Measurements from ENCODE around the gene UBE2D4. TPM values are rescaled to one million over a fixed set of nuclear protein-coding genes. Genes with fewer than 3 reads are reported as not detected.

Gene UBE2D4
- total and polyA plus RNA-seq, 2 donors (not counting 1 experiment from before 2014, with no cell fraction given), result 5.8 to 9.4 TPM

DNA sequence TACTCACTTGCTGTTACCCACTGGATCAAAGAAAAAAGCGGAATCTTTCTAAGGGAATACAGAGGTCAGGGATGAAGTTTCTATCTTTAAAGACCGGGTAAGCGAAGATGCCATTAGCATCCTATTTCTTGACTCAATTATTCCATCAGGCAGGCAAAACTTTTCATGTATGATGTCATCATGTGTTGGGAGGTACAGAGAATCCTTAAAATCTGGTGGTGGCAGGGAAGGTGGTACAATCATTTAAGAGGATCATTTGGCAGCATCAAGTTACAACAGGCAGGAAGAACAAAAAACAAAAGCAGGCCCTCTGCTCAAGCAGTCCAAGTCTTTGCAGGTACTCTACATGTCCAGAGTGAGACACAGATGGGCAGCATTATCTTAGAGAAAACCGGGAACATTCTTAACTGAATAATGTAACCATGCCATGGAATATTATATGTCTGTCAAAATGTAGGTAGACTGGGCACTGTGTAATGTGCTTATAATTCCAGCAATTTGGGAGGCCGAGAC, 23.6 kb upstream of the UBE2D4 start:
- Mint-ChIP-seq H3K4me1 (peaks cover 30% of the 10 kb centered on the region), H3K27ac (peak overlapping the region; percentile 12), H3K4me3 (no peak overlapping the region), H3K27me3 (no peaks in the 10 kb centered on the region), H3K9me3 (ENCODE audit: insufficient read depth) (no peaks in the 10 kb centered on the region)
- intact Hi-C loops (cut with micrococcal nuclease), result no loop called here
- ATAC-seq (ENCODE audit: low read depth), result no peak
- Histone ChIP-seq H4K20me1 (ENCODE audit: control insufficient read depth, insufficient read depth, low read length, poor library complexity, severe bottlenecking) (peaks cover 13% of the 10 kb centered on the region), H3K4me3 (ENCODE audit: control extremely low read depth in 1 of 5, extremely low read depth in 1 of 5, insufficient read depth in 1 of 5, low read depth in 2 of 5, low read length in 4 of 5) (no peak overlapping the region), H3K27ac (ENCODE audit: low read length in 2 of 2) (no peak overlapping the region), H3K4me1 (ENCODE audit: control insufficient read depth in 2 of 2, insufficient read depth in 2 of 2, low read length in 2 of 2) (peaks cover 9 to 18% of the 10 kb centered on the region in 2 donors), H3K4me2 (replicated peaks; ENCODE audit: low read depth, low read length, poor library complexity, severe bottlenecking) (no peak overlapping the region), H3K27me3 (replicated peaks in 1 of 4; ENCODE audit: control extremely low read depth in 1 of 4, control insufficient read depth in 3 of 4, insufficient read depth in 4 of 4, low read length in 3 of 4) (no peaks in the 10 kb centered on the region), H3K9me3 (ENCODE audit: control extremely low read depth in 1 of 3, control insufficient read depth in 2 of 3, insufficient read depth in 1 of 3, low read length in 2 of 3) (no peaks in the 10 kb centered on the region), H3K9ac (ENCODE audit: low read length) (no peak overlapping the region), H3K79me2 (ENCODE audit: control insufficient read depth, insufficient read depth, low read length) (peaks cover 58% of the 10 kb centered on the region), H3K36me3 (replicated peaks in 1 of 2; ENCODE audit: control extremely low read depth in 1 of 2, control insufficient read depth in 1 of 2, extremely low read depth in 1 of 2, insufficient read depth in 2 of 2, low read length in 1 of 2) (no peaks in the 10 kb centered on the region), H2AFZ (ENCODE audit: insufficient read depth, low read depth, low read length, poor library complexity, severe bottlenecking) (no peak overlapping the region)
- ChIA-PET POLR2A (no interaction called here), CTCF (no interaction called here)
- WGBS (ENCODE audit: insufficient coverage), result no CpG with 5 or more reads among the region's 5 CpGs
- DNase-seq, result no peak
- TF ChIP-seq, protein P1, sequence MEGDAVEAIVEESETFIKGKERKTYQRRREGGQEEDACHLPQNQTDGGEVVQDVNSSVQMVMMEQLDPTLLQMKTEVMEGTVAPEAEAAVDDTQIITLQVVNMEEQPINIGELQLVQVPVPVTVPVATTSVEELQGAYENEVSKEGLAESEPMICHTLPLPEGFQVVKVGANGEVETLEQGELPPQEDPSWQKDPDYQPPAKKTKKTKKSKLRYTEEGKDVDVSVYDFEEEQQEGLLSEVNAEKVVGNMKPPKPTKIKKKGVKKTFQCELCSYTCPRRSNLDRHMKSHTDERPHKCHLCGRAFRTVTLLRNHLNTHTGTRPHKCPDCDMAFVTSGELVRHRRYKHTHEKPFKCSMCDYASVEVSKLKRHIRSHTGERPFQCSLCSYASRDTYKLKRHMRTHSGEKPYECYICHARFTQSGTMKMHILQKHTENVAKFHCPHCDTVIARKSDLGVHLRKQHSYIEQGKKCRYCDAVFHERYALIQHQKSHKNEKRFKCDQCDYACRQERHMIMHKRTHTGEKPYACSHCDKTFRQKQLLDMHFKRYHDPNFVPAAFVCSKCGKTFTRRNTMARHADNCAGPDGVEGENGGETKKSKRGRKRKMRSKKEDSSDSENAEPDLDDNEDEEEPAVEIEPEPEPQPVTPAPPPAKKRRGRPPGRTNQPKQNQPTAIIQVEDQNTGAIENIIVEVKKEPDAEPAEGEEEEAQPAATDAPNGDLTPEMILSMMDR (IDR thresholded peaks at IDR 0.05), result no peak
- no peak for TF ChIP-seq EZH2 (IDR thresholded peaks at IDR 0.05; ENCODE audit: borderline replicate concordance, insufficient read depth, low read depth, low read length, poor library complexity, severe bottlenecking)

DNA sequence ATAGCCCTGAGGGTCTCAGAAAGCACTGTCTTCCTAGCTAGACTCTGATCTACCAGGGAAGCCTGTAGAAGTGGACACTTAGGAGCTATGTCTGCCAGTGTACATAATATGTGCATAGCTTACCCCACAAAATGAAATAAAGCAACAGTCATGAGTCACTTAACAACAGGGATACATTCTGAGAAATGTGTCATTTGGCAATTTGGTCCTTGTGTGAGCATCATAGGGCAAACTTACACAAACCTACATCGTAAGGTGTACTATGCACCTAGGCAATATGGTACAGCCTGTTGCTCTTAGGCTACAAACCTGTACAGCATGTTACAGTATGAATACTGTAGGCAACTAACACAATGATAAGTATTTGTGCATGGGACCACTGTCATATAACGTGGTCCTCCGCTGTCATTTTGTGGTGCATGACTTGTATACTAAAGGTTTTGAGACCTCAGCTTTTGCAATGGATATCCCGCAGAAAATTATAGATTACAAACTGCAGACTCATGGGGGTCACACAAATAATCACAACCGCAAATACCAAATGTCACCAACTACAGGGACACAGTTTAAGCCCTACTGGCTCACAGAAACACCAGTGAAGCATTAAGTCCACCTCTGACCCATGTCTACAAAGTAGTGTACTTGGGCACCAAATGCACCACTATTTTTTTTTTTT, 21.6 kb upstream of the UBE2D4 start:
- ChIA-PET CTCF (interaction anchor here (0.7 kb wide), 1 partner anchor 8 kb away, joined by 3 read pairs; no protein-coding TSS in a partner anchor), POLR2A (interaction anchor here (0.5 to 1.0 kb wide), 3 partner anchors 22 to 115 kb away, joined by 3 to 6 read pairs (median 4); partner anchors contain the start of gene MRPS24)
- Histone ChIP-seq H2AFZ (ENCODE audit: insufficient read depth, low read depth, low read length, poor library complexity, severe bottlenecking) (no peak overlapping the region), H3K27ac (ENCODE audit: low read length in 2 of 2) (no peak overlapping the region), H3K9ac (ENCODE audit: low read length) (no peak overlapping the region), H3K4me1 (ENCODE audit: control insufficient read depth in 2 of 2, insufficient read depth in 2 of 2, low read length in 2 of 2) (peaks cover 9 to 18% of the 10 kb centered on the region in 2 donors), H3K4me2 (replicated peaks; ENCODE audit: low read depth, low read length, poor library complexity, severe bottlenecking) (peak overlapping the region; percentile 86), H3K36me3 (replicated peaks in 1 of 2; ENCODE audit: control extremely low read depth in 1 of 2, control insufficient read depth in 1 of 2, extremely low read depth in 1 of 2, insufficient read depth in 2 of 2, low read length in 1 of 2) (no peaks in the 10 kb centered on the region), H3K79me2 (ENCODE audit: control insufficient read depth, insufficient read depth, low read length) (peaks cover 48% of the 10 kb centered on the region), H3K9me3 (ENCODE audit: control extremely low read depth in 1 of 3, control insufficient read depth in 2 of 3, insufficient read depth in 1 of 3, low read length in 2 of 3) (no peaks in the 10 kb centered on the region), H4K20me1 (ENCODE audit: control insufficient read depth, insufficient read depth, low read length, poor library complexity, severe bottlenecking) (peaks cover 13% of the 10 kb centered on the region), H3K27me3 (replicated peaks in 1 of 4; ENCODE audit: control extremely low read depth in 1 of 4, control insufficient read depth in 3 of 4, insufficient read depth in 4 of 4, low read length in 3 of 4) (no peaks in the 10 kb centered on the region), H3K4me3 (ENCODE audit: control extremely low read depth in 1 of 5, extremely low read depth in 1 of 5, insufficient read depth in 1 of 5, low read depth in 2 of 5, low read length in 4 of 5) (no peak overlapping the region)
- H3K9me3 Mint-ChIP-seq (ENCODE audit: insufficient read depth), result no peaks in the 10 kb centered on the region
- intact Hi-C loops (cut with micrococcal nuclease), result no loop called here
- H3K4me1 Mint-ChIP-seq, result peaks cover 30% of the 10 kb centered on the region
- DNase-seq (no peak), ATAC-seq (ENCODE audit: low read depth) (no peak)
- TF ChIP-seq, protein P1 (IDR thresholded peaks at IDR 0.05), result no peak
- no peak for TF ChIP-seq EZH2 (IDR thresholded peaks at IDR 0.05; ENCODE audit: borderline replicate concordance, insufficient read depth, low read depth, low read length, poor library complexity, severe bottlenecking)
- peak overlapping the region; percentile 36 for H3K4me3 Mint-ChIP-seq
- 100% methylated on average over 5 of the region's 5 CpGs for WGBS (ENCODE audit: insufficient coverage)
- no peaks in the 10 kb centered on the region for H3K27me3 Mint-ChIP-seq
- H3K27ac Mint-ChIP-seq, result peak overlapping the region; percentile 50

Measured in B cell (primary cell).